Naive thymus-derived CD4-positive, alpha-beta T cell (primary cell): ENCODE results near the gene KNSTRN. TPM values are rescaled to one million over a fixed set of nuclear protein-coding genes. Genes with fewer than 3 reads are reported as not detected.

ENCODE experiments used
- ATAC-seq: fragments of 150-1000 bp; cut with Tn5 transposase; 2 replicates; pipeline ENCODE4 v1.10.0; 2021; ENCODE audit warnings: mild to moderate bottlenecking, moderate library complexity
- CTCF ChIA-PET: fragments of 350-600 bp; sonication (Branson Sonifier 250); formaldehyde crosslinking; loops from one replicate; lab custom pipeline; 2021; ENCODE audit warnings: antibody characterized with exemption; lab: Charles Lee
- POLR2A ChIA-PET: fragments of 350-600 bp; sonication (Branson Sonifier 250); formaldehyde crosslinking; loops from one replicate; lab custom pipeline; 2021; ENCODE audit warnings: antibody characterized with exemption, inconsistent platforms; lab: Charles Lee
- DNase-seq, 9 donors: peaks; one replicate each; pipeline versions ENCODE4 v3.0.0 to v3.0.0-alpha.2; 2020 to 2022; ENCODE audit warnings: mixed read lengths in 1 of 9
- H3K27ac ChIP-seq: one replicate; pipeline ENCODE4 v1.7.0; 2013; ENCODE audit warnings: mild to moderate bottlenecking, low read depth, low read length, moderate library complexity
- H3K27me3 ChIP-seq, 2 donors: one replicate each; pipeline ENCODE4 v1.7.0; 2013; ENCODE audit warnings: low read length in 2 of 2, mild to moderate bottlenecking in 2 of 2, moderate library complexity in 2 of 2; ENCODE audit not compliant: control insufficient read depth in 2 of 2, insufficient read depth in 2 of 2
- H3K36me3 ChIP-seq, 3 experiments: 1 replicate in 2 of 3; 2 replicates in 1 of 3; pipeline ENCODE4 v1.7.0; 2013; ENCODE audit warnings: low read length in 3 of 3, mild to moderate bottlenecking in 3 of 3, moderate library complexity in 1 of 3; ENCODE audit not compliant: insufficient read depth in 3 of 3, control insufficient read depth in 2 of 3
- H3K4me1 ChIP-seq, 2 donors: one replicate each; pipeline ENCODE4 v1.7.0; 2013; ENCODE audit warnings: low read length in 2 of 2, mild to moderate bottlenecking in 2 of 2, moderate library complexity in 1 of 2; ENCODE audit not compliant: control insufficient read depth in 2 of 2, insufficient read depth in 2 of 2
- H3K4me3 ChIP-seq: 2 replicates; pipeline ENCODE4 v1.7.0; 2013; ENCODE audit warnings: mild to moderate bottlenecking, low read length
- H3K9me3 ChIP-seq, 3 experiments: 1 replicate in 2 of 3; 2 replicates in 1 of 3; pipeline ENCODE4 v1.7.0; 2013; ENCODE audit warnings: low read length in 3 of 3; ENCODE audit not compliant: control insufficient read depth in 2 of 3
- H3K27ac Mint-ChIP-seq, 9 donors: one replicate each; pipeline ENCODE4 v1.8.0; 2020 to 2022; ENCODE audit warnings: mixed read lengths in 9 of 9, mild to moderate bottlenecking in 8 of 9, moderate library complexity in 5 of 9, inconsistent platforms in 2 of 9
- H3K27me3 Mint-ChIP-seq, 5 donors: one replicate each; pipeline ENCODE4 v1.8.0; 2021 to 2022; ENCODE audit warnings: mixed read lengths in 5 of 5, mild to moderate bottlenecking in 1 of 5
- H3K36me3 Mint-ChIP-seq, 5 donors: one replicate each; pipeline ENCODE4 v1.8.0; 2020 to 2022; ENCODE audit warnings: mixed read lengths in 5 of 5, mild to moderate bottlenecking in 3 of 5, inconsistent platforms in 1 of 5
- H3K4me1 Mint-ChIP-seq, 7 donors: one replicate each; pipeline ENCODE4 v1.8.0; 2020 to 2022; ENCODE audit warnings: mixed read lengths in 7 of 7, mild to moderate bottlenecking in 3 of 7, inconsistent platforms in 1 of 7
- H3K4me3 Mint-ChIP-seq, 10 donors: one replicate each; pipeline ENCODE4 v1.8.0; 2020 to 2022; ENCODE audit warnings: mild to moderate bottlenecking in 10 of 10, mixed read lengths in 10 of 10, moderate library complexity in 6 of 10, inconsistent platforms in 2 of 10
- H3K9me3 Mint-ChIP-seq, 11 donors: one replicate each; pipeline ENCODE4 v1.8.0; 2020 to 2022; ENCODE audit warnings: mixed read lengths in 11 of 11, mild to moderate bottlenecking in 4 of 11, inconsistent platforms in 1 of 11, moderate library complexity in 1 of 11
- intact Hi-C, 2 donors: fragments of 100-400 bp; cut with micrococcal nuclease; formaldehyde crosslinking; loops; one replicate each; pipeline ENCODE4 v1.15.1; 2023
- polyA plus RNA-seq, 2 donors: library from polyadenylated mRNA; unstranded; fragments of 300-500 nt; fragmentation: Illumina TruSeq; gene quantifications; one replicate each; pipeline ENCODE4 v1.2.3, GENCODE V29; 2021
- total RNA-seq, 6 experiments: library from RNA in 5 of 6; stranded (reverse) in 5 of 6; gene quantifications; 1 replicate in 5 of 6; 2 replicates in 1 of 6; pipeline ENCODE4 v1.2.3 and lab custom pipeline; 2021 to 2026

KNSTRN gene
- total and polyA plus RNA-seq, 7 experiments from 2014 or later: 3.7 to 39.6 (median 6.1) TPM

GRCh38 chr15:40398413-40398873 lies 15.9 kb downstream of the KNSTRN start:
- Histone ChIP-seq H3K9me3 (no peaks in the 10 kb centered on the region), H3K27me3 (no peaks in the 10 kb centered on the region), H3K27ac (no peak overlapping the region), H3K4me3 (no peak overlapping the region), H3K36me3 (peaks cover 0 to 5% (median 0%) of the 10 kb centered on the region in 3 experiments), H3K4me1 (peaks cover 8% of the 10 kb centered on the region in 2 donors)
- CTCF ChIA-PET: interaction anchor here (0.7 to 1.0 kb wide), 3 partner anchors 16 to 55 kb away, joined by 3 to 4 read pairs (median 3); partner anchors contain the start of gene KNSTRN
- Mint-ChIP-seq H3K4me1 (peaks cover 15 to 26% (median 20%) of the 10 kb centered on the region in 7 donors), H3K27me3 (no peaks in the 10 kb centered on the region), H3K36me3 (peaks cover 0 to 9% (median 4%) of the 10 kb centered on the region in 5 donors), H3K27ac (peak overlapping the region in 3 of 9 donors; percentile 25 to 65 (median 35)), H3K4me3 (peak overlapping the region; percentile 27 to 81 (median 58)), H3K9me3 (no peaks in the 10 kb centered on the region)
- peak; percentile 89 for ATAC-seq
- intact Hi-C loops: loop anchor here in 1 of 2 donors (2.0 kb wide), 1 partner anchor 16 kb away; the partner anchor contains the start of gene KNSTRN
- POLR2A ChIA-PET: interaction anchor here (0.9 to 1.3 kb wide), 3 partner anchors 10 to 54 kb away, joined by 3 read pairs; no protein-coding TSS in a partner anchor
- DNase-seq: no peak

GRCh38 chr15:40399370-40399769 lies 16.8 kb downstream of the KNSTRN start:
- Histone ChIP-seq H3K36me3 (no peaks in the 10 kb centered on the region), H3K27ac (no peak overlapping the region), H3K4me1 (peaks cover 8 to 14% of the 10 kb centered on the region in 2 donors), H3K27me3 (no peaks in the 10 kb centered on the region), H3K9me3 (no peaks in the 10 kb centered on the region), H3K4me3 (no peak overlapping the region)
- peak overlapping the region in 1 of 10 donors; percentile 30 for H3K4me3 Mint-ChIP-seq
- H3K36me3 Mint-ChIP-seq: peaks cover 0 to 9% (median 0%) of the 10 kb centered on the region in 5 donors
- ChIA-PET CTCF (no interaction called here), POLR2A (interaction anchor here (1.3 kb wide), 1 partner anchor 9 kb away, joined by 3 read pairs; no protein-coding TSS in a partner anchor)
- intact Hi-C loops: loop anchor here in 1 of 2 donors (2.0 kb wide), 1 partner anchor 17 kb away; the partner anchor contains the start of gene KNSTRN
- H3K4me1 Mint-ChIP-seq: peaks cover 15 to 32% (median 21%) of the 10 kb centered on the region in 7 donors
- DNase-seq (no peak), ATAC-seq (no peak)
- no peaks in the 10 kb centered on the region for H3K27me3 Mint-ChIP-seq
- no peaks in the 10 kb centered on the region for H3K9me3 Mint-ChIP-seq
- peak overlapping the region in 1 of 9 donors; percentile 35 for H3K27ac Mint-ChIP-seq

- H3K4me3 Mint-ChIP-seq: peak within 1 kb of the TSS; percentile 79 to 94 (median 92)
- peak; percentile 67 to 88 (median 79) for DNase-seq
- H3K9me3 ChIP-seq: no peaks in the 10 kb centered on the region
- peaks cover 6 to 15% of the 10 kb centered on the region in 2 donors for H3K4me1 ChIP-seq
- peak within 1 kb of the TSS; percentile 70 for H3K27ac ChIP-seq
- H3K4me1 Mint-ChIP-seq: peaks cover 9 to 49% (median 30%) of the 10 kb centered on the region in 7 donors
- ATAC-seq: peak; percentile 99
- H3K27ac Mint-ChIP-seq: peak within 1 kb of the TSS; percentile 38 to 92 (median 90)
- H3K27me3 Mint-ChIP-seq: no peaks in the 10 kb centered on the region
- peaks cover 0 to 23% (median 8%) of the 10 kb centered on the region in 3 experiments for H3K36me3 ChIP-seq
- POLR2A ChIA-PET: interaction anchor here (0.8 to 3.5 kb wide), 12 partner anchors 8 to 98 kb away, joined by 3 to 19 read pairs (median 3); partner anchors contain the start of genes BAHD1 and KNSTRN
- H3K4me3 ChIP-seq: peak within 1 kb of the TSS; percentile 49
- no peaks in the 10 kb centered on the region for H3K27me3 ChIP-seq
- peaks cover 2 to 8% (median 5%) of the 10 kb centered on the region in 5 donors for H3K36me3 Mint-ChIP-seq
- H3K9me3 Mint-ChIP-seq: no peaks in the 10 kb centered on the region
- CTCF ChIA-PET: no interaction called here
- intact Hi-C loops: loop anchor here (1.0 to 2.0 kb wide), 7 partner anchors 17 to 297 kb away; partner anchors contain the start of genes BAHD1 (in 1 of the 2), BMF (in 1 of the 2), DISP2 (in 1 of the 2) and KNSTRN (in 1 of the 2)
Measured at GRCh38 chr15:40405501-40406381, 23.2 kb downstream of the KNSTRN start, which contains the start of gene IVD. Gene IVD, plus strand, starts transcription at chr15:40405795. Its CDS starts 33 bp downstream, at chr15:40405828.

GRCh38 chr15:40407330-40407990 lies 24.9 kb downstream of the KNSTRN start:
- H3K4me3 ChIP-seq: no peak overlapping the region
- peak overlapping the region in 7 of 9 donors; percentile 22 to 87 (median 70) for H3K27ac Mint-ChIP-seq
- H3K9me3 Mint-ChIP-seq: no peaks in the 10 kb centered on the region
- H3K4me1 ChIP-seq: peaks cover 6 to 15% of the 10 kb centered on the region in 2 donors
- no peaks in the 10 kb centered on the region for H3K27me3 ChIP-seq
- H3K27ac ChIP-seq: no peak overlapping the region
- no peak for DNase-seq
- peaks cover 11 to 18% (median 14%) of the 10 kb centered on the region in 5 donors for H3K36me3 Mint-ChIP-seq
- no peaks in the 10 kb centered on the region for H3K9me3 ChIP-seq
- POLR2A ChIA-PET: interaction anchor here (0.9 to 1.1 kb wide), 3 partner anchors 9 to 42 kb away, joined by 3 read pairs; no protein-coding TSS in a partner anchor
- intact Hi-C loops: no loop called here
- ATAC-seq: no peak
- CTCF ChIA-PET: interaction anchor here (0.6 to 1.6 kb wide), 2 partner anchors 14 to 128 kb away, joined by 3 to 5 read pairs; no protein-coding TSS in a partner anchor
- H3K36me3 ChIP-seq: peaks cover 11 to 40% (median 12%) of the 10 kb centered on the region in 3 experiments
- H3K27me3 Mint-ChIP-seq: no peaks in the 10 kb centered on the region
- peak overlapping the region in 9 of 10 donors; percentile 4 to 64 (median 36) for H3K4me3 Mint-ChIP-seq
- peaks cover 9 to 51% (median 30%) of the 10 kb centered on the region in 7 donors for H3K4me1 Mint-ChIP-seq

- peaks cover 11 to 58% (median 12%) of the 10 kb centered on the region in 3 experiments for H3K36me3 ChIP-seq
- H3K4me1 ChIP-seq: peaks cover 6 to 9% of the 10 kb centered on the region in 2 donors
- no peak overlapping the region for H3K4me3 Mint-ChIP-seq
- H3K9me3 ChIP-seq: no peaks in the 10 kb centered on the region
- no peak for ATAC-seq
- H3K9me3 Mint-ChIP-seq: no peaks in the 10 kb centered on the region
- DNase-seq: no peak
- ChIA-PET POLR2A (interaction anchor here (0.8 kb wide), 1 partner anchor 91 kb away, joined by 6 read pairs; no protein-coding TSS in a partner anchor), CTCF (no interaction called here)
- H3K27ac ChIP-seq: no peak overlapping the region
- no peak overlapping the region for H3K4me3 ChIP-seq
- peak overlapping the region in 2 of 9 donors; percentile 32 to 38 for H3K27ac Mint-ChIP-seq
- H3K36me3 Mint-ChIP-seq: peaks cover 11 to 19% (median 16%) of the 10 kb centered on the region in 5 donors
- H3K27me3 ChIP-seq: no peaks in the 10 kb centered on the region
- peaks cover 9 to 46% (median 29%) of the 10 kb centered on the region in 7 donors for H3K4me1 Mint-ChIP-seq
- intact Hi-C loops: no loop called here
- H3K27me3 Mint-ChIP-seq: no peaks in the 10 kb centered on the region
Measured at GRCh38 chr15:40409366-40409765, 26.8 kb downstream of the KNSTRN start.
